HAP-1 (cell line): Measurements from ENCODE around the gene CORIN.
"Not testable (repeated sequence)": the region's sequence is repeated elsewhere in the genome, so short reads cannot be mapped to it uniquely, and the experiment has no call there.

Experiments
- DNase-seq, 2 experiments: peaks; one replicate each; pipeline ENCODE4 v3.0.0-alpha.2; 2016 to 2020; ENCODE audit warnings: low spot score in 2 of 2
- H3K27me3 ChIP-seq: fragments of 250-450 bp; sonication (Bioruptor Pico); 2 replicates; pipeline ENCODE4 v1.5.1; 2020; ENCODE audit warnings: low read depth, mild to moderate bottlenecking, moderate library complexity
- H3K36me3 ChIP-seq: fragments of 250-450 bp; sonication (Bioruptor Pico); replicated peaks from 2 replicates; pipeline ENCODE4 v1.5.1; 2020; ENCODE audit warnings: mild to moderate bottlenecking
- H3K4me1 ChIP-seq: fragments of 250-450 bp; sonication (Bioruptor Pico); 2 replicates; pipeline ENCODE4 v1.5.1; 2020; ENCODE audit warnings: mild to moderate bottlenecking
- H3K4me3 ChIP-seq: fragments of 250-450 bp; sonication (Bioruptor Pico); 2 replicates; pipeline ENCODE4 v1.5.1; 2020; ENCODE audit warnings: mild to moderate bottlenecking, moderate library complexity
- H3K9me3 ChIP-seq: fragments of 250-450 bp; sonication (Bioruptor Pico); 2 replicates; pipeline ENCODE4 v1.5.1; 2020; ENCODE audit warnings: mild to moderate bottlenecking, moderate library complexity
- in situ Hi-C: fragments of 300-500 bp; cut with MboI; formaldehyde crosslinking; loops from 3 replicates; pipeline ENCODE4 v1.14.3; 2020; ENCODE audit warnings: low sequenced_read_pairs, inconsistent platforms, mixed read lengths

The CORIN gene

DNA sequence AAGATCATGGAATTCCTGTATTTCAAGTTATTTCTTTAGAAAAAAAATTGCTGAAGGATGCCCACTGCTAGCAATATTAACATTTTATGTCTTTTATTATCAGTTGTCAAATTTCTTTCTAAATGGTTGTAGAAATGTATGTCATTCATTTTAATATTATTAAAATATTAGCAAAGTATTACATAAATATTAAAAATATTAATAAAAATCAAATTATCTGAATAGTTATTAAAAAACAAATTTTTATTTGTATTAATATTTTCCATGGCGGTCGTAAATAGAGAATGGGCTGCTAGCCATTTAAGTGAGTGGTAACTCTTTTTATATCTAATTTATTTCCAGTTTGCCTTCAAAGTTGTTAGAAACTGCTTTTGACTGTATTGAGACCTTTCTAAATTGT is 280.6 kb downstream of the CORIN start:
- in situ Hi-C loops: no loop called here
- peaks cover 66% of the 10 kb centered on the region for H3K36me3 ChIP-seq
- H3K4me3 ChIP-seq: no peak overlapping the region
- H3K4me1 ChIP-seq: no peaks in the 10 kb centered on the region
- no peaks in the 10 kb centered on the region for H3K9me3 ChIP-seq
- H3K27me3 ChIP-seq: no peaks in the 10 kb centered on the region
- DNase-seq: no peak

DNA sequence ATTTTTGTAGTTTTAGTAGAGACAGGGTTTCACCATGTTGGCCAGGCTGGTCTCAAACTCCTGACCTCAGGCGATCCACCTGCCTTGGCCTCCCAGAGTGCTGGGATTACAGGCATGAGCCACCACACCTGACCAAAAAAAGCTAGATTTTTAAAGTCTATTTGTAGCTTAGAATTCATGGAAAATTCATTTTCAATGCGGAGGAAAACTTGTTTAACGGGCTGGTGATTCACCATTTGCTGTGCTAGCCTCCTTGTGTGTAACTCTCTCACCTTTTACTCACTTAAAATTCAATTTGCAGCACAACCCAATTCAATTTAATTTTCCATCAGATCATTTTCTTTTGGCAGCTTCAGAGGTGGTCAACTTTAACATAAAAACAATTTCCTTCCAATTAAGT is 281.9 kb downstream of the CORIN start:
- DNase-seq, in situ Hi-C loops, H3K4me3 ChIP-seq, H3K4me1 ChIP-seq, H3K9me3 ChIP-seq, H3K27me3 ChIP-seq: not testable (repeated sequence)
- H3K36me3 ChIP-seq: peaks cover 64% of the 10 kb centered on the region

DNA sequence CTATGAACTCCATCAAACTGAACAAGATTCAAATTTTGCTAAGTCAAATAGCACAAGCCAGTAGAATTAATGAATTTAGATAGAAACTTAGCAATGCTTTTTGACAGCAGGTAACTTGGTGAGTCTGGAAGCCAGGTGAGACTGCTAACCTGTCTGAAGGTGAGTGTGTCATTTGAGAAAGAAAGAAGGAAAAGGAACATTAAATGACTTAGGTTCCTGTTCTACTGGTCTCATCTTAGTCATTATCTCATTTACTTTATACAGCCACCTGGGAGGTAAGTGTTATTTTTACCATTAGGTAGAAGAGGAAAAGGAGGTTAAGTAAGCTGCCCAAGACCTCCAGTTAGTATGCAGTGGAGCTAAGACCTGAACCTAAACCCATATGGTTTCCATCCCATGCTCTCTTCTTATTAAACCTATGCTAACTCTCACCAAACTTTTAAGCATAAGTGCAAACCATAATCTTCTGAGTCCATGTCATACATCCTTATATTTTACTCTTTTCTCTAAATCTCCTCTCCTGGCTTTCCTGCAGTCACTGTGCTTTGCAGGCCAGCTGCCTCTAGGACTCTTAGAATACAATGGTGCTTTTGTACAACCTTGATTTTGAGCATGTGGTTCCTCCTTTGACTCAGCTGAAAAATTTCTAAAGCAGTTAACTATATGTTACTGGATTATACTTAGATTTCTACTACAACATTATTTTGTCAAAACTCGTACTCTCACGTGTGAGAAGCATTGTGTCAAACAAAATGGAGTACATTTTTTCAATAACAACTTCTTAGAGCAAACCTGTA is 284.3 kb downstream of the CORIN start:
- no peaks in the 10 kb centered on the region for H3K27me3 ChIP-seq
- in situ Hi-C loops: no loop called here
- peaks cover 59% of the 10 kb centered on the region for H3K36me3 ChIP-seq
- H3K9me3 ChIP-seq: no peaks in the 10 kb centered on the region
- H3K4me3 ChIP-seq: no peak overlapping the region
- no peaks in the 10 kb centered on the region for H3K4me1 ChIP-seq
- DNase-seq: no peak

DNA sequence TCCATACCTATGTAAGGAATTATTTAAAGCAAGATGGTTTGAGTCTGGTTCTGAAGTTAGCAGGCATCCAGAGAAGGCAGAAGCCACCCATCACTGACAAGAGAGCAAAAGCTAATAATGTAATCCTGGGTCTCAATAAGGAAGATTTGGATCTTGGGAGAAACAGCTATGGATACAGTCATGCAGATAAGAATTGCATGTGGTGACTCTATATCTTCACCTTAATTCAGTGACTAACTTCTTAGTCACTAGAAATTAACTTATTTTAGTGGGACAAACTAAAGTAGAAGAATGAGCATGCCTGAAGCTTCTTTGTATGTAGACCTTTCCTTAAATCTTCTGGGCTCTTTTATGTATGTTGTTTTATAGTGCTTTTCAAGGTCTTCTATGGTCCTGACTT is 286.2 kb downstream of the CORIN start:
- Histone ChIP-seq H3K27me3 (no peaks in the 10 kb centered on the region), H3K36me3 (peaks cover 65% of the 10 kb centered on the region), H3K4me1 (no peaks in the 10 kb centered on the region), H3K9me3 (no peaks in the 10 kb centered on the region), H3K4me3 (no peak overlapping the region)
- DNase-seq: no peak
- in situ Hi-C loops: no loop called here

DNA sequence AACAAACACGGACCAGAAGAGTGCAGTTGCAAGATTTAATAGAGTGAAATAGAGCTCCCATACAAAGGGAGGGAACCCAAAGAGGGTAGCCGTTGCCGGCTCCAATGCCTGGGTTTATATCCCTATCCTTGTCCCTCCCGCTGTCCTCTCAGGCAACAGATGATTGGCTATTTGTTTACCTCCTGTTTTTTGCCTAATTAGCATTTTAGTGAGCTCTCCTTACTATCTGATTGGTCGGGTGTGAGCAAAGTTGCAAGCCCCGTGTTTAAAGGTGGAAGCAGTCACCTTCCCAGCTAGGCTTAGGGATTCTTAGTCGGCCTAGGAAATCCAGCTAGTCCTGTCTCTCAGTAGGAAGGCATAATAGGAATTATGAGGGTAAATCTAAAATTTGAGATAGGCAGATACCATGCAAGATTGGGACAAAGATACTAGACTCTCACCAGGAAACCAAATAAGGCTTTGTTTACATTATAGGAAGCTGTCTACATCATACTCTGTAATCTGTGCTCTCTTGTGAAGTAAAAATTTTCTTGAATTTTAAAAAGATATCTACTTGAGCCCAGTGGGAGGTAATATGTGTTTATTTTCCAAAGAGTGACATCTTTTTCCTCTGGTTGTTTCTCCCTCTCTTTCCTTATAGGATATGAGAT is 286.8 kb downstream of the CORIN start:
- no peak for DNase-seq
- in situ Hi-C loops: no loop called here
- no peaks in the 10 kb centered on the region for H3K9me3 ChIP-seq
- H3K4me3 ChIP-seq: no peak overlapping the region
- H3K4me1 ChIP-seq: no peaks in the 10 kb centered on the region
- peaks cover 72% of the 10 kb centered on the region for H3K36me3 ChIP-seq
- H3K27me3 ChIP-seq: no peaks in the 10 kb centered on the region

DNA sequence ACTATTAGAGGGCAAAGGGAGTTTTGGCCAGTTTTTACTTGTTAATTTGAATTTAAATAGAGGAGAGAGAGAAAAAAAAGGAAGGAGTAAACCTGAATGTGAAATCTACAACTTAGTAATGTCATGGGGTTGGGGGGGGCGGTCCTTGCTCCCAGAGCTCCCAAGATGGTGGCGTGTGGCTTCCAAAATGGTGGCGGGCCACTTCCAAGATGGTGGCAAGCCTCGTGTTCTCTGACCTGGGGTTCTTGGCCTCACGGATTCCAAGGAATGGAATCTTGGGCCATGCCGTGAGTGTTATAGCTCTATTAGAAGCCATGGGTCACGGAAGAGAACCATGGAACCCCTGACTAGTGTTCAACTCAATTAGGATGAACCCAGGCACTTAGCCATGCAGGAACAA is 287.5 kb downstream of the CORIN start:
- in situ Hi-C loops, H3K9me3 ChIP-seq, H3K4me3 ChIP-seq, H3K27me3 ChIP-seq, H3K4me1 ChIP-seq, DNase-seq: not testable (repeated sequence)
- H3K36me3 ChIP-seq: peaks cover 77% of the 10 kb centered on the region
